ENCODE measurements around the gene BMPR1B. TPM values are rescaled to one million over a fixed set of nuclear protein-coding genes. Genes with fewer than 3 reads are reported as not detected.

Gene BMPR1B
- total and polyA plus RNA-seq, 12 donors, result 0.04 to 7.8 (median 2.5) TPM

- no peak for TF ChIP-seq CTCF (IDR thresholded peaks at IDR 0.05)
- no peaks in the 10 kb centered on the region for H3K36me3 ChIP-seq
- ATAC-seq, result no peak
- H3K9me3 ChIP-seq, result peaks cover 0 to 21% (median 0%) of the 10 kb centered on the region in 11 donors
- H3K4me3 ChIP-seq, result no peak overlapping the region
- H3K27me3 ChIP-seq, result no peaks in the 10 kb centered on the region
- no peak for DNase-seq
- H3K4me1 ChIP-seq, result no peaks in the 10 kb centered on the region
- H3K27ac ChIP-seq, result no peak overlapping the region
- intact Hi-C loops (cut with DNase I), result no loop called here
- WGBS, 2 donors, result 88 to 96% methylated on average over 2 of the region's 2 CpGs
Observed at GRCh38 chr4:94961420-94961819, 203.7 kb downstream of the BMPR1B start.

DNA sequence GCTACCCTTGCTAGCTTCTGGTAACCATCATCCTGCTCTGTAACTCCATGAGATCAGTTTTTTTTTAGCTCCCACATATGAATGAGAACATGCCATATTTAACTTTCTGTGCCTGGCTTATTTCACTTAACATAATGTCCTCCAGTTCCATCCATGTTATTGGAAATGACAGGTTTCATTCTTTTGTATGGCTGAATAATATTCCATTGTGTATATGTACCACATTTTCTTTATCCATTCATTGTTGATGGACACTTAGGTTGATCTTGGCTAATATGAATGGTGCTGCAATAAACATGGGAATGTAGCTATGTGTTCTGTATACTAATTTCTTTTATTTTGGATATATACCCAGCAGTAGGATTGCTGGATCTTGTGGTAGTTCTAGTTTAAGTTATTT lies 204.7 kb downstream of the BMPR1B start:
- Histone ChIP-seq H3K9me3 (peaks cover 0 to 21% (median 0%) of the 10 kb centered on the region in 11 donors), H3K4me3 (no peak overlapping the region), H3K36me3 (no peaks in the 10 kb centered on the region), H3K27ac (no peak overlapping the region), H3K4me1 (no peaks in the 10 kb centered on the region), H3K27me3 (no peaks in the 10 kb centered on the region)
- no peak for DNase-seq
- intact Hi-C loops (cut with DNase I), result no loop called here
- no peak for ATAC-seq
- TF ChIP-seq CTCF (IDR thresholded peaks at IDR 0.05), result no peak

GRCh38 chr4:94965852-94966251 lies 208.1 kb downstream of the BMPR1B start:
- Histone ChIP-seq H3K36me3 (no peaks in the 10 kb centered on the region), H3K9me3 (peaks cover 0 to 21% (median 0%) of the 10 kb centered on the region in 11 donors), H3K4me3 (no peak overlapping the region), H3K27ac (no peak overlapping the region), H3K27me3 (no peaks in the 10 kb centered on the region), H3K4me1 (no peaks in the 10 kb centered on the region)
- TF ChIP-seq CTCF (IDR thresholded peaks at IDR 0.05), result no peak
- ATAC-seq, result no peak
- intact Hi-C loops (cut with DNase I), result no loop called here
- no peak for DNase-seq

GRCh38 chr4:94968493-94968892 lies 210.7 kb downstream of the BMPR1B start:
- Histone ChIP-seq H3K4me3 (no peak overlapping the region), H3K36me3 (no peaks in the 10 kb centered on the region), H3K4me1 (no peaks in the 10 kb centered on the region), H3K9me3 (peaks cover 0 to 10% (median 0%) of the 10 kb centered on the region in 11 donors), H3K27ac (no peak overlapping the region), H3K27me3 (no peaks in the 10 kb centered on the region)
- no peak for DNase-seq
- ATAC-seq, result no peak
- intact Hi-C loops (cut with DNase I), result no loop called here
- 80 to 81% methylated on average over 4 of the region's 4 CpGs for WGBS, 2 donors
- no peak for TF ChIP-seq CTCF (IDR thresholded peaks at IDR 0.05)

DNA sequence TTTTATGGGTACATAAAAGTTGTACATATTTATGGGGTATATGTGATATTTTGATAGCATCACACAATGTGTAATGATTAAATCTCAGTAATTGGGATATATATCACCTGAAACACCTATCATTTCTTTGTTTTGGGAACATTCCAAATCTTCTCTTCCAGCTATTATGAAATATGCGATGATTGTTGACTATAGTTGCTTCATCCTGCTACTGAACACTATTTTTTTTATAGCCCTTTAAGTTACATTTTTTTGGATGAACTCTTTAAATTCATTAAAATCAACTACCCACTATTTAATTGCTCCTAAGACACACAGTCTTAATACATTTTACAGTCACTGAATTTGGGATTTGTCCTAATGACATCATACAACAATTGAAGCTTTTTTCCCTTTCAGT lies 212.9 kb downstream of the BMPR1B start:
- DNase-seq, result no peak
- Histone ChIP-seq H3K36me3 (no peaks in the 10 kb centered on the region), H3K9me3 (no peaks in the 10 kb centered on the region), H3K4me1 (no peaks in the 10 kb centered on the region), H3K4me3 (no peak overlapping the region), H3K27me3 (no peaks in the 10 kb centered on the region), H3K27ac (no peak overlapping the region)
- ATAC-seq, result no peak
- no peak for TF ChIP-seq CTCF (IDR thresholded peaks at IDR 0.05)
- intact Hi-C loops (cut with DNase I), result no loop called here
- WGBS, 2 donors, result 44 to 46% methylated on average over 1 of the region's 1 CpG
